Measurements from ENCODE around the gene SLC1A5. TPM values are rescaled to one million over a fixed set of nuclear protein-coding genes. Genes with fewer than 3 reads are reported as not detected.

SLC1A5 gene
- polyA plus RNA-seq, 1 of the 3 experiments (the other 2 are of a cell fraction): 80.4 TPM

DNA sequence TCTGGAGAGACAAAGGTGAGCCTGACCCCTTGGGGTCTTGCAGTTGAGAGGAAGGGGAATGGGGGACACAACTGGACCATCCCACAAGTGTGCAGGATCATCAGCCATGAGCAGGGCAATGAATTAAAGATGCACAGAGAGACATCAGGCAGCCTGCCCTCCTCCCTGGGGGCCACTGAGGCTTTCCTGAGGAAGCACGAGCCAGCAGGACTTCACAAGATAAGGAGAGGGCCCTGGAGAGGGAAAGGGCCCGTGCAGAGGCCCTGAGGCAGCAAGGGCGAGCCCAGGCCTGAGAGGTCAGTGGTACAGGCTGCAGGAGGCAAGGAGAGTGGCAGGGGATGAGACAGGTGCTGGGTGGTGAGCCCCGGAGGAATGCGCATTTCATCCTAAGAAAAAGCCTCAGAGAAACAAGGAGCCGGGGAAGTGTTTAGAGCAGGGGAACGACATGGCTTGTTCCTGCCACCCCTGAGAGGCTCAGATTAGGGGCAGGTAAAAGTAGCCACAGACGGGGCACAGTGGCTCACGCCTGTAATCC, 62.5 kb downstream of the SLC1A5 start (continued):
- no peak for TF ChIP-seq TAF1 (IDR thresholded peaks at IDR 0.05; ENCODE audit: borderline replicate concordance, low read depth, low read length)
- no peak for TF ChIP-seq USF1 (IDR thresholded peaks at IDR 0.05; ENCODE audit: borderline replicate concordance, low read depth)
- TF ChIP-seq FOXJ3 (CRISPR knock-in tag; IDR thresholded peaks at IDR 0.05): no peak
- no peak for TF ChIP-seq TCF12 (IDR thresholded peaks at IDR 0.05)

DNA sequence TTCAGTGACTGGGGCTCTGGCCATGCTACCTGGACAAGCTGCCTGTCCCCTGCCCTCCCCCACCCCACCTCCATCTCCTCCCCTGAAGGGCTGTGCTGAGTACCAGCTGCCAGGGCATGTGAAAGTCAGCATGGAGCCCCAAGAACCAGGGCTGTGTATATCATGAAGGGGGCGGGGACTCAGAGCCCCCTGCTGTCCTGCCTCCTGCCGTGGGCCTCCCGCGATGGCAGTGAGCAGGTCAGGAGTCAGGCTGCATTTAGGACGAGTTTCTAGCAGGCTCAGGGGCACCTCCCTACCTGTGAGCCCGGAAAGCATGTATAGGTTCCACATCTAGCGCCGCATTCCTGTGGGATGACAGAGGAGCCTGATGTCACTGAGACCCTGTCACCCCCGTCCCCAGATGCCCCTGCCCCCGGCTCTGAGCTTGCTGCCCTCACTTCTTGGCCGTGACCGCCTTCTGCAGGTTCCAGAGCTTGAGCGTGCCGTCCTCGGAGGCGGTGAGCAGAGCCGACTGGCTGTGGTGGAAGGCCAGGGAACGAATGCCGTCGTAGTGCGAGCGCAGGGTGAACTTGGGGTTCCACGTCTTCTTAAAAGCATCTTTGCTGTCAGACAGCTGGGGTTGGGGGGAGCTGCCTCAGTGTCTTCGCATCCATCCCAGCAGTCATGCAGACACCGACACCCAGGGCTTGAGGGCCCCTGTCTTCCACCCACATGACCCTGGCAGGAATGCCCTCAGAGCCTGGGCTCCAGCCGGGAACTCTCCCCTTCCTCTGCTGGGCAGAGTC, 63.2 kb downstream of the SLC1A5 start:
- WGBS (ENCODE audit: low lambda C conversion rate): 92% methylated on average over 10 of the region's 26 CpGs
- CTCF ChIA-PET: interaction anchor here (0.9 to 1.8 kb wide), 2 partner anchors 18 to 63 kb away, joined by 3 to 7 read pairs; partner anchors contain the start of gene DACT3

More for the DNA sequence above, 63.2 kb downstream of the SLC1A5 start:
- Histone ChIP-seq H2AFZ (ENCODE audit: low read depth) (no peak overlapping the region), H3K36me3 (replicated peaks in 1 of 2; ENCODE audit: control insufficient read depth in 1 of 2, insufficient read depth in 2 of 2, low read length in 1 of 2) (peaks cover 20 to 91% of the 10 kb centered on the region in 2 experiments), H3F3A (replicated peaks; ENCODE audit: insufficient read depth) (no peaks in the 10 kb centered on the region), H3K79me2 (ENCODE audit: insufficient read depth) (peaks cover 15% of the 10 kb centered on the region; the same call in 1 of the 2 replicates), H3K4me2 (no peak overlapping the region), H4K20me1 (ENCODE audit: insufficient read depth) (peaks cover 26% of the 10 kb centered on the region), H3K9me3 (no peaks in the 10 kb centered on the region), H3K27ac (ENCODE audit: low read depth in 2 of 2, low read length in 1 of 2) (no peak overlapping the region), H3K27me3 (ENCODE audit: insufficient read depth) (no peaks in the 10 kb centered on the region), H3K9ac (no peak overlapping the region), H3K4me3 (ENCODE audit: low read depth in 2 of 2, low read length in 1 of 2) (no peak overlapping the region), H3K4me1 (ENCODE audit: control insufficient read depth in 1 of 2, insufficient read depth in 2 of 2, low read depth in 1 of 2, low read length in 1 of 2) (peaks cover 0 to 3% of the 10 kb centered on the region in 2 experiments; a peak in 1 of 4 replicates), H3K9me2 (no peaks in the 10 kb centered on the region)
- POLR2A ChIA-PET: no interaction called here
- no peak for DNase-seq
- TF ChIP-seq ZBTB33 (IDR thresholded peaks at IDR 0.05; ENCODE audit: borderline replicate concordance, low read depth): no peak
- no peak for TF ChIP-seq TAF1 (IDR thresholded peaks at IDR 0.05; ENCODE audit: borderline replicate concordance, low read depth, low read length)
- TF ChIP-seq TCF12 (IDR thresholded peaks at IDR 0.05): no peak
- no peak for TF ChIP-seq NRF1 (IDR thresholded peaks at IDR 0.05; ENCODE audit: low read depth, low read length)

Small RNA genes within 50 kb of the gene (small RNA-seq; reads per million reads assigned to genes)
- gene AC008622.3 (0 reads per million in 7 experiments), gene HNRNPMP2 (0 reads per million in 7 experiments), gene RF00019 (0 reads per million in 7 experiments)

Other genes with a start within 250 kb of the SLC1A5 start
- gene CALM3, start 187.3 kb downstream of the SLC1A5 start, polyA plus RNA-seq (2012; rRNA removed): 445 and 495 TPM in 2 replicates
- 2.5 and 3.3 TPM in 2 replicates for gene PTGIR, start 163.5 kb downstream of the SLC1A5 start, polyA plus RNA-seq (2012; rRNA removed)
- gene GNG8, start 152.4 kb downstream of the SLC1A5 start, polyA plus RNA-seq (2012; rRNA removed): not detected in 2 replicates
- 9.5 and 10.6 TPM in 2 replicates for gene DACT3, start 127.4 kb downstream of the SLC1A5 start, polyA plus RNA-seq (2012; rRNA removed)
- gene PRKD2, start 71.5 kb downstream of the SLC1A5 start, polyA plus RNA-seq (2012; rRNA removed): 14.1 and 21.4 TPM in 2 replicates
- gene FKRP, start 42.5 kb downstream of the SLC1A5 start, polyA plus RNA-seq (2012; rRNA removed): 30.4 and 37.3 TPM in 2 replicates
- 73.1 and 92.8 TPM in 2 replicates for gene STRN4, start 42.1 kb downstream of the SLC1A5 start, polyA plus RNA-seq (2012; rRNA removed)
- 380 and 565 TPM in 2 replicates for gene AP2S1, start 62.3 kb upstream of the SLC1A5 start, polyA plus RNA-seq (2012; rRNA removed)
- gene ARHGAP35, start 72.4 kb upstream of the SLC1A5 start, polyA plus RNA-seq (2012; rRNA removed): 19.7 and 25.1 TPM in 2 replicates
- gene NPAS1, start 231.2 kb upstream of the SLC1A5 start, polyA plus RNA-seq (2012; rRNA removed): 1.0 and 1.1 TPM in 2 replicates

Measured in SK-N-SH (cell line).